Fibroblast of the aortic adventitia (primary cell): ENCODE measurements around the gene PLXDC1. TPM values are rescaled to one million over a fixed set of nuclear protein-coding genes. Genes with fewer than 3 reads are reported as not detected.

Source experiments
- DNase-seq: peaks from one replicate; pipeline ENCODE4 v3.0.0-alpha.2; 2010; ENCODE audit warnings: low read depth
- H3K4me3 ChIP-seq: 2 replicates; pipeline ENCODE4 v1.5.1; 2011; ENCODE audit warnings: low read depth, mild to moderate bottlenecking, control low read depth, low read length, moderate library complexity
- total RNA-seq: library from RNA; depleted of rRNA; stranded (reverse); fragments of >200 nt; gene quantifications from 2 replicates; pipeline ENCODE4 v1.2.3, GENCODE V29; 2012; ENCODE audit warnings: low replicate concordance
- TF ChIP-seq, protein P1 (sequence below): IDR thresholded peaks from 2 replicates; pipeline ENCODE4 v1.5.1; 2011; ENCODE audit warnings: mild to moderate bottlenecking, low read length, control low read depth, inconsistent platforms; ENCODE audit not compliant: insufficient read depth

PLXDC1 gene
- total RNA-seq, 1 donor, result 3.3 TPM

- TF ChIP-seq, protein P1, sequence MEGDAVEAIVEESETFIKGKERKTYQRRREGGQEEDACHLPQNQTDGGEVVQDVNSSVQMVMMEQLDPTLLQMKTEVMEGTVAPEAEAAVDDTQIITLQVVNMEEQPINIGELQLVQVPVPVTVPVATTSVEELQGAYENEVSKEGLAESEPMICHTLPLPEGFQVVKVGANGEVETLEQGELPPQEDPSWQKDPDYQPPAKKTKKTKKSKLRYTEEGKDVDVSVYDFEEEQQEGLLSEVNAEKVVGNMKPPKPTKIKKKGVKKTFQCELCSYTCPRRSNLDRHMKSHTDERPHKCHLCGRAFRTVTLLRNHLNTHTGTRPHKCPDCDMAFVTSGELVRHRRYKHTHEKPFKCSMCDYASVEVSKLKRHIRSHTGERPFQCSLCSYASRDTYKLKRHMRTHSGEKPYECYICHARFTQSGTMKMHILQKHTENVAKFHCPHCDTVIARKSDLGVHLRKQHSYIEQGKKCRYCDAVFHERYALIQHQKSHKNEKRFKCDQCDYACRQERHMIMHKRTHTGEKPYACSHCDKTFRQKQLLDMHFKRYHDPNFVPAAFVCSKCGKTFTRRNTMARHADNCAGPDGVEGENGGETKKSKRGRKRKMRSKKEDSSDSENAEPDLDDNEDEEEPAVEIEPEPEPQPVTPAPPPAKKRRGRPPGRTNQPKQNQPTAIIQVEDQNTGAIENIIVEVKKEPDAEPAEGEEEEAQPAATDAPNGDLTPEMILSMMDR, result no peak
- H3K4me3 ChIP-seq, result no peak overlapping the region
- no peak for DNase-seq
These were observed 56.7 kb downstream of the PLXDC1 start for GRCh38 chr17:39094607-39095308.

- DNase-seq, result no peak
- TF ChIP-seq, protein P1, result no peak
- H3K4me3 ChIP-seq, result no peak overlapping the region
These were observed 58.7 kb downstream of the PLXDC1 start for GRCh38 chr17:39092692-39093230.

- TF ChIP-seq, protein P1, result no peak
- H3K4me3 ChIP-seq, result no peak overlapping the region
- DNase-seq, result no peak
These were observed 60.4 kb downstream of the PLXDC1 start for GRCh38 chr17:39090908-39091665.

- H3K4me3 ChIP-seq, result no peak overlapping the region
- TF ChIP-seq, protein P1, result no peak
- DNase-seq, result no peak
These were observed 61.0 kb downstream of the PLXDC1 start for GRCh38 chr17:39090400-39090799.

DNA sequence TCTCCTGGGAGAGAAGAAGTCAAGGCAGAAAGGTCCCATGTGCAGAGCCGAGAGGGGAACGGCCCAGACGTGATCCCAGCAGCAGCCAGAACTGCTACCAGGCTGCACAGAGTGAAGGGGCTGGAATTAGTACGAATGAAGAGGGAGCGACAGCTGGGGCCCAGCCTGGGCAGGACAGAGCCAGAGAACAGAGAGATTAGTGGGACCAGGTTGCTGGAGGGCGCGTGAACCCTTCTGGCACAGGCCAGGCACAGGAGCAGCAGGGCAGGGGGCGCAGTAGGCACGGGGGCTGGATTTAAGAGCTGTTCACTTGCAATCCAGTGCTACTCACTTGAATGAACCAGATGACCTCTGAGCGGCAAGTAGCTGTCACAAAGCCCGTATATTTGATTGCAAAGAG, 66.9 kb downstream of the PLXDC1 start:
- no peak for DNase-seq
- TF ChIP-seq, protein P1, result no peak
- H3K4me3 ChIP-seq, result no peak overlapping the region

- no peak overlapping the region for H3K4me3 ChIP-seq
- TF ChIP-seq, protein P1, result no peak
These were observed 68.2 kb downstream of the PLXDC1 start for GRCh38 chr17:39083270-39083669.

More at GRCh38 chr17:39083270-39083669, 68.2 kb downstream of the PLXDC1 start:
- no peak for DNase-seq
